WERI-Rb-1 (cell line): ENCODE results near the gene TCERG1.
A peak's percentile ranks its signal among the peaks of the same experiment; 100 is the strongest.

Experiments
- DNase-seq: peaks from one replicate; pipeline ENCODE4 v3.0.0-alpha.2; 2020
- H3K27ac ChIP-seq: fragments of 250-450 bp; sonication (Bioruptor Pico); 2 replicates; pipeline ENCODE4 v1.5.1; 2020; ENCODE audit warnings: mild to moderate bottlenecking, moderate library complexity
- H3K27me3 ChIP-seq: fragments of 250-450 bp; sonication (Bioruptor Pico); 2 replicates; pipeline ENCODE4 v1.5.1; 2021; ENCODE audit warnings: mild to moderate bottlenecking, low read depth, moderate library complexity; ENCODE audit not compliant: insufficient read depth, severe bottlenecking
- H3K36me3 ChIP-seq: fragments of 250-450 bp; sonication (Bioruptor Pico); 2 replicates; pipeline ENCODE4 v1.5.1; 2020; ENCODE audit warnings: mild to moderate bottlenecking, moderate library complexity
- H3K4me3 ChIP-seq: 2 replicates; pipeline ENCODE4 v1.5.1; 2011; ENCODE audit warnings: low read depth, mild to moderate bottlenecking, control low read depth, low read length
- H3K9me3 ChIP-seq: fragments of 250-450 bp; sonication (Bioruptor Pico); 2 replicates; pipeline ENCODE4 v1.5.1; 2021; ENCODE audit warnings: mild to moderate bottlenecking, moderate library complexity; ENCODE audit not compliant: severe bottlenecking
- TF ChIP-seq, protein P1 (sequence below): IDR thresholded peaks from 2 replicates; pipeline ENCODE4 v1.5.1; 2011; ENCODE audit warnings: low read depth, mild to moderate bottlenecking, control low read depth, inconsistent platforms, low read length

TCERG1 gene

DNA sequence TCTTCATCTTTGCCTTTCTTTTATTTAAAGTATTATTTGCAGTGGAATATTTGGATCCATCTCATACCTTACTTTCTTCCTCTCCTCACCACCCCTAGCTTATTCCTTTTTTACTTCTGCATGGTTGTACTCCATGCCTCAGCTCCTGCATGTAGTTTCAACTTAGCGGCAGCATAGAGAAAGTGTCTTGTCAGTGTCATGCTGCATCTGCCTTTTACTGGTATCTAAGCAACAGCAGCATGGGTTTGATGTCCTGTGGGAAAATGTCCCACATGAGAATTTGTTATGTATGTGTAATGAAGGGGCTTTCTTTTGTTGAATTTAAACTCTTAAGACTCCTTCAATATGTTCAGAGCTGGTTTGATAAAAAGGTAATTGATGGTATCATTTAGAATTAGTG, 20.6 kb downstream of the TCERG1 start:
- H3K27me3 ChIP-seq = no peaks in the 10 kb centered on the region
- peaks cover 84% of the 10 kb centered on the region for H3K36me3 ChIP-seq
- DNase-seq = no peak
- no peak overlapping the region for H3K4me3 ChIP-seq
- TF ChIP-seq, protein P1, sequence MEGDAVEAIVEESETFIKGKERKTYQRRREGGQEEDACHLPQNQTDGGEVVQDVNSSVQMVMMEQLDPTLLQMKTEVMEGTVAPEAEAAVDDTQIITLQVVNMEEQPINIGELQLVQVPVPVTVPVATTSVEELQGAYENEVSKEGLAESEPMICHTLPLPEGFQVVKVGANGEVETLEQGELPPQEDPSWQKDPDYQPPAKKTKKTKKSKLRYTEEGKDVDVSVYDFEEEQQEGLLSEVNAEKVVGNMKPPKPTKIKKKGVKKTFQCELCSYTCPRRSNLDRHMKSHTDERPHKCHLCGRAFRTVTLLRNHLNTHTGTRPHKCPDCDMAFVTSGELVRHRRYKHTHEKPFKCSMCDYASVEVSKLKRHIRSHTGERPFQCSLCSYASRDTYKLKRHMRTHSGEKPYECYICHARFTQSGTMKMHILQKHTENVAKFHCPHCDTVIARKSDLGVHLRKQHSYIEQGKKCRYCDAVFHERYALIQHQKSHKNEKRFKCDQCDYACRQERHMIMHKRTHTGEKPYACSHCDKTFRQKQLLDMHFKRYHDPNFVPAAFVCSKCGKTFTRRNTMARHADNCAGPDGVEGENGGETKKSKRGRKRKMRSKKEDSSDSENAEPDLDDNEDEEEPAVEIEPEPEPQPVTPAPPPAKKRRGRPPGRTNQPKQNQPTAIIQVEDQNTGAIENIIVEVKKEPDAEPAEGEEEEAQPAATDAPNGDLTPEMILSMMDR = no peak
- no peak overlapping the region for H3K27ac ChIP-seq
- no peaks in the 10 kb centered on the region for H3K9me3 ChIP-seq

- Histone ChIP-seq H3K27ac (no peak overlapping the region), H3K9me3 (no peaks in the 10 kb centered on the region), H3K36me3 (peaks cover 84% of the 10 kb centered on the region), H3K4me3 (no peak overlapping the region), H3K27me3 (no peaks in the 10 kb centered on the region)
- no peak for DNase-seq
- TF ChIP-seq, protein P1 = no peak
Measured at GRCh38 chr5:146474065-146474464, 26.9 kb downstream of the TCERG1 start.

DNA sequence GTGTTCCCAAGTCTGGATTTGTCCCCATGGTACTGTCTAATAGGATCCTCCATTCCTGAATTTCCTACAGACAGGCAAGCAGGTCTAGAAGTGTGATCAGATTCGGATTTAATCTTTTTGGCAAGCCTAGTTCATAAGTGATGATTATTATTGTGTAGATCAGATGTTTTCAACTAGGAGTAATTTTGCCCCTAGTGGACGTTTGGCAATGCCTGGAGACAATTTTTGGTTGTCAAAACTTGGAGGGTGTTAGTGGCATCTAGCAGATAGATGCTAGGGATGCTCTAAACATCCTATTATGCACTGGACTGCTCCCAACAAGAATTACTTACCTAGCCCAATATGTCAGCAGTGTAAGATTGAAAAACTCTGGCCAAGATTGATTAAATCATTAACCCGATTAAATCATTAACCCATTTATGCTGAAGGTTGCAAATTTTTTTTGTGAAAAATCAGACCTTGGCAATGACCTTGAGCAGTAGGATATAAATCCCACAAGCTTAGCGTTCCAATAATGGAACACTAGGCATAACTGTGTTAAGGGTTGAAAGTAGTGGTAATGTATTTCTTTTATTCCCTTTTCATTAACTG, 28.2 kb downstream of the TCERG1 start:
- Histone ChIP-seq H3K36me3 (peaks cover 80% of the 10 kb centered on the region), H3K4me3 (no peak overlapping the region), H3K27me3 (no peaks in the 10 kb centered on the region), H3K27ac (no peak overlapping the region), H3K9me3 (no peaks in the 10 kb centered on the region)
- TF ChIP-seq, protein P1 = 0 out of 2 replicates have a peak, but pooled peaks have one; percentile 11
- no peak for DNase-seq

GRCh38 chr5:146475906-146476305, 28.8 kb downstream of the TCERG1 start:
- DNase-seq = no peak
- Histone ChIP-seq H3K27me3 (no peaks in the 10 kb centered on the region), H3K36me3 (peaks cover 78% of the 10 kb centered on the region), H3K9me3 (no peaks in the 10 kb centered on the region), H3K27ac (no peak overlapping the region), H3K4me3 (no peak overlapping the region)
- TF ChIP-seq, protein P1 = no peak

DNA sequence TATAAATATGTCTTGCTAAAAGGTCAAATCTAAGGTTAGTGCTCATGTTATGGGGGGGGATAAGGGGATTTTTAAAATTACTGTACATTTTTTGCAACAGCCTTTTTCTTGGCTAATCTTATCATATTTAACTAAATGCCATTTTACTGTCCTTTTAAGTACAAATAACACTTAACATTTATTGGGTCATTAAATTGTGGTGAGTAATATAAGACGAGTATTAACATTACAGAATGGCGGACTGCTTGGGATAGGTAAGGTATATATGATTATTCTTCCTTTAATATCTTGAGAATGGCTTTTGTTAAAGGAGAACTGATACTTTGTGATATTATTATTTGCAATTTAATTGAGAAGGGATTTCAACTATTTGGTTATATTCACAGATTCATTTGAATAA, 35.6 kb downstream of the TCERG1 start:
- no peaks in the 10 kb centered on the region for H3K27me3 ChIP-seq
- TF ChIP-seq, protein P1 = no peak
- H3K27ac ChIP-seq = no peak overlapping the region
- DNase-seq = no peak
- peaks cover 76% of the 10 kb centered on the region for H3K36me3 ChIP-seq
- no peaks in the 10 kb centered on the region for H3K9me3 ChIP-seq
- no peak overlapping the region for H3K4me3 ChIP-seq

DNA sequence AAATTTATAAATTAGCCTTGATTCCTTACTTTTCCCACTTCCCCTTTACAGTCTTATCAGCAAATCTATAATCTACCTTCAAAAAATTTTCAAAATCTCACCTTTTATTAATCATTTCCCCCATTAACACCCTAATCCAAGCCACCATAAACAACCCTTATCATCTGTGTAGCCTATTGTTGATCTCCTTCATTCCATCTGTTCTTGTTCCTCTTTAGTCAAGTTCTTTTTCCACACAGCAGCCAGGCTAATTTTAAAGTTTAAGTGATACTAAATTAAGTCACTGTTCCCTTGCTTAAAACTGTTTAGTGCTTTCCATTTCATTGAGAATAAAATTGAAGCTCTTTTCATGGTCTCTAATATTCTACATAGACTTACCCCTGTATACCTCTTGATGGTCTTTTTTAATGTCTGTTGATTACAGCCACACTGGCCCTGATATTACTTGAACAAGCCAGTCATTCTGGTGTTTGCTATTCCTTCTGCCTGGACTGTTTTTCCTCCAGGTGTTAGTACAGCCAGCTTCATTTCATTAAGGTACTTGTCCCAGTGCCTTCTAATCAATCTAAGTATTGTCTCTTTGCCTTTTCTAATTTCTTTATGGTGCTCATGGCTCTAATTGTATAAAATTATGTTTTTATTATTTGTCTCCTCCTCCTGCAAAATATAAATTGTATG, 37.7 kb downstream of the TCERG1 start:
- Histone ChIP-seq H3K4me3 (no peak overlapping the region), H3K27me3 (no peaks in the 10 kb centered on the region), H3K36me3 (peaks cover 63% of the 10 kb centered on the region), H3K9me3 (no peaks in the 10 kb centered on the region), H3K27ac (no peak overlapping the region)
- no peak for DNase-seq
- TF ChIP-seq, protein P1 = no peak
